ENCODE results near the gene BUD13. TPM values are rescaled to one million over a fixed set of nuclear protein-coding genes. Genes with fewer than 3 reads are reported as not detected.
A peak's percentile ranks its signal among the peaks of the same experiment; 100 is the strongest.

The BUD13 gene
- total and polyA plus RNA-seq, 9 of the 15 experiments (the other 6 are each of a cell fraction or from before 2014, with no cell fraction given) = 9.5 to 34.1 (median 27.1) TPM

DNA sequence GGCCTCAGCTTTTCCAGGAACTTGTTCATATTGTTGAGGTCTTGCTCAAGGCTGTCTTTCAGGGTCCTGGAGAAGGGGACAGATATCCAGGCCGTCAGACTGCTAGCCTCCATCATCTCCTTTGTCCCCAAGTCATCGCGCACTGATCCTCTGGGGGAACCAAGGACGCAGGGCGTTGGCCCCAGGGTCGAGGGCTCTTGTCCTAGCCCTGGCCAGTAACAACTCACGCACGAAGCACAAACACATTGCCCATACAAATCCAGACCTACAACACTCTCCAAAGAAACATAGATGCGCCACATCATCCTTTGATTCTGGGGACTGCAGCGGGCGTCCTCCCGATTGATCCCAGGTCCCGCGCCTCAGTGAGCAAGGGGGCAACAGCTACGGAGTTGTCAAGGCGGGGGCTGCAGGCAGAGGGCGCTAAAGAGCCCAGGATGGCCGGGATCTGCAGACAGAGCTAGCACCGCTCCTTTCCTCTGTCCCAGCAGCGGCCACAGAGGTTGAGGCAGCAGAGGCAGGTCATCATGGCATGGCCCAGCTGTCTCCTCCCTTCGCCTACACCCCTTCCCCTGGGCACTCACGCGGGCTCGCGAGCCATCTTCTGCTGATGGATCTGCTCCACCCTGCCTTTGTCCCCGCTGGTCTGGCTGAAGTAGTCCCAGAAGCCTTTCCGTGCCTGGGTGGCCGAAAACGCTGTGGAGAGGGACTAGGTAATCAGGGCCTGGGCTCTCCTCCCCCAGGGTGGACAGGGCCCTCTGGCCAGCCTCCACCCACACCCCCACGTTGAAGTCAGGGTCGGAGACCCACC is 18.4 kb upstream of the BUD13 start:
- H3K9ac ChIP-seq (ENCODE audit: insufficient read depth in 1 of 2, low read depth in 2 of 2, low read length in 2 of 2) = peak overlapping the region in 1 of 2 experiments; percentile 65; a peak in 2 of 4 replicates
- no peak overlapping the region for H3K4me3 ChIP-seq
- POLR2A ChIA-PET = interaction anchor here (0.7 kb wide), 1 partner anchor 307 kb away, joined by 3 read pairs; no protein-coding TSS in a partner anchor
- no peaks in the 10 kb centered on the region for H4K20me1 ChIP-seq (replicated peaks; ENCODE audit: control insufficient read depth, insufficient read depth, low read length)
- ATAC-seq (peak; percentile 83), FAIRE-seq (peak; percentile 74), DNase-seq (ENCODE audit: extremely low read depth in 1 of 4, low spot score in 3 of 4) (peak; percentile 84 to 89 (median 85))
- WGBS (ENCODE audit: insufficient coverage, low coverage, missing lambda C conversion rate) = 20% methylated on average over 25 of the region's 31 CpGs
- H3K9me1 ChIP-seq (ENCODE audit: control insufficient read depth, insufficient read depth, low read length) = no peaks in the 10 kb centered on the region
- H3K79me2 ChIP-seq (ENCODE audit: control insufficient read depth, insufficient read depth, low read length) = peaks cover 18% of the 10 kb centered on the region
- CTCF ChIA-PET (ENCODE audit: low intra/inter-chr PET ratio) = interaction anchor here (1.4 to 2.7 kb wide), 2 partner anchors 315 to 435 kb away, joined by 4 to 11 read pairs; no protein-coding TSS in a partner anchor
- peak overlapping the region; percentile 45 for H3K4me2 ChIP-seq (ENCODE audit: insufficient read depth, low read length)
- no TSS peak for BruUV-seq (replicated peaks)
- H3K9me3 ChIP-seq (replicated peaks; ENCODE audit: control insufficient read depth, insufficient read depth, low read depth, low read length) = no peaks in the 10 kb centered on the region
- H3K36me3 ChIP-seq (ENCODE audit: control insufficient read depth, insufficient read depth, low read length) = peaks cover 7% of the 10 kb centered on the region
- H3K4me1 ChIP-seq (replicated peaks in 1 of 2; ENCODE audit: control insufficient read depth in 2 of 2, insufficient read depth in 2 of 2, low read length in 2 of 2) = peaks cover 23 to 33% of the 10 kb centered on the region in 2 experiments
- H2AFZ ChIP-seq (ENCODE audit: low read depth, low read length) = peak overlapping the region; percentile 91
- H3K27ac ChIP-seq (ENCODE audit: extremely low read depth, low read depth, low read length) = no peak overlapping the region
- intact Hi-C loops (cut with micrococcal nuclease) = loop anchor here (1.0 to 5.0 kb wide), 2 partner anchors 315 to 436 kb away; no protein-coding TSS in a partner anchor
- no peaks in the 10 kb centered on the region for H3K27me3 ChIP-seq (ENCODE audit: control insufficient read depth in 2 of 2, insufficient read depth in 2 of 2, low read length in 2 of 2)
- in situ Hi-C loops (cut with MboI) = no loop called here
- TF ChIP-seq NFATC3 (IDR thresholded peaks at IDR 0.05) (no peak), CTBP1 (IDR thresholded peaks at IDR 0.05; ENCODE audit: borderline replicate concordance) (peak; percentile 46; the same call in 1 of the 2 replicates), PHB (CRISPR knock-in tag; IDR thresholded peaks at IDR 0.05) (0 out of 2 replicates have a peak, but pooled peaks have one; percentile 22), HDGF (IDR thresholded peaks at IDR 0.05) (0 out of 2 replicates have a peak, but pooled peaks have one; percentile 25), TEAD1 (CRISPR knock-in tag; IDR thresholded peaks at IDR 0.05) (0 out of 4 replicates have a peak, but pooled peaks of 1 of the 2 experiments have one; percentile 53), SFPQ (IDR thresholded peaks at IDR 0.05; ENCODE audit: low read depth, low read length) (no peak), TEAD4 (IDR thresholded peaks at IDR 0.05; ENCODE audit: low read length) (no peak), TEAD4 (CRISPR knock-in tag; IDR thresholded peaks at IDR 0.05; ENCODE audit: borderline replicate concordance) (no peak), CBX1 (IDR thresholded peaks at IDR 0.05; ENCODE audit: low read depth) (no peak), MIER1 (IDR thresholded peaks at IDR 0.05; ENCODE audit: low read depth) (no peak)
- TF ChIP-seq, protein P1, sequence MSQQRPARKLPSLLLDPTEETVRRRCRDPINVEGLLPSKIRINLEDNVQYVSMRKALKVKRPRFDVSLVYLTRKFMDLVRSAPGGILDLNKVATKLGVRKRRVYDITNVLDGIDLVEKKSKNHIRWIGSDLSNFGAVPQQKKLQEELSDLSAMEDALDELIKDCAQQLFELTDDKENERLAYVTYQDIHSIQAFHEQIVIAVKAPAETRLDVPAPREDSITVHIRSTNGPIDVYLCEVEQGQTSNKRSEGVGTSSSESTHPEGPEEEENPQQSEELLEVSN (IDR thresholded peaks at IDR 0.05; ENCODE audit: borderline replicate concordance in 1 of 2, extremely low read depth in 1 of 2, insufficient read depth in 1 of 2, insufficient read length in 1 of 2, low read depth in 1 of 2, low read length in 1 of 2, poor library complexity in 1 of 2, severe bottlenecking in 1 of 2) = no peak
